ENCODE measurements around the gene RBBP8NL. TPM values are rescaled to one million over a fixed set of nuclear protein-coding genes. Genes with fewer than 3 reads are reported as not detected.

The RBBP8NL gene
- total and polyA plus RNA-seq, 9 of the 15 experiments (the other 6 are each of a cell fraction or from before 2014, with no cell fraction given), result not detected

GRCh38 chr20:62407221-62407992 is 19.9 kb downstream of the RBBP8NL start, which contains the start of gene CABLES2 (continued):
- TF ChIP-seq SIX5 (IDR thresholded peaks at IDR 0.05; ENCODE audit: borderline replicate concordance in 1 of 2, insufficient read depth in 1 of 2, low read depth in 1 of 2, low read length in 2 of 2), result no peak
- TF ChIP-seq FOXJ3 (CRISPR knock-in tag; IDR thresholded peaks at IDR 0.05), result no peak
- peak; percentile 13; the same call in 1 of the 2 replicates for TF ChIP-seq CHD2 (IDR thresholded peaks at IDR 0.05; ENCODE audit: low read depth, low read length)
- TF ChIP-seq TRIM24 (IDR thresholded peaks at IDR 0.05), result peak in 1 of 2 experiments; percentile 23; a peak in 1 of 4 replicates
- TF ChIP-seq ELK3 (CRISPR knock-in tag; IDR thresholded peaks at IDR 0.05), result no peak
- TF ChIP-seq ZNF318 (IDR thresholded peaks at IDR 0.05; ENCODE audit: borderline replicate concordance in 1 of 2, low read depth in 1 of 2), result no peak
- TF ChIP-seq DDX20 (tag; IDR thresholded peaks at IDR 0.05; ENCODE audit: low read depth), result no peak
- no peak for TF ChIP-seq CBFA2T3 (IDR thresholded peaks at IDR 0.05)
- peak in 1 of 2 experiments; percentile 59; a peak in 2 of 4 replicates for TF ChIP-seq KDM1A (IDR thresholded peaks at IDR 0.05)
- no peak for TF ChIP-seq ZNF324 (CRISPR knock-in tag; IDR thresholded peaks at IDR 0.05)
- TF ChIP-seq FOXP1 (CRISPR knock-in tag; IDR thresholded peaks at IDR 0.05), result no peak
- 0 out of 2 replicates have a peak, but pooled peaks have one; percentile 36 for TF ChIP-seq TRIM28 (IDR thresholded peaks at IDR 0.05)
- no peak for TF ChIP-seq ZNF274 (IDR thresholded peaks at IDR 0.05; ENCODE audit: borderline replicate concordance, low read depth, low read length)

Data from K562 (cell line).